IMR-90 (cell line): ENCODE data around the gene MUC21. TPM values are rescaled to one million over a fixed set of nuclear protein-coding genes. Genes with fewer than 3 reads are reported as not detected.

Experiments
- ATAC-seq: fragments of 200-7000 bp; cut with Tn5 transposase; 2 replicates; pipeline ENCODE4 v1.9.1; 2020; ENCODE audit warnings: low read depth, mild to moderate bottlenecking, moderate library complexity
- BruUV-seq: library from RNA; stranded (reverse); fragments of 400-500 nt; replicated peaks from 2 replicates; lab custom pipeline; 2021; lab: Mats Ljungman, UMichigan
- CTCF ChIA-PET: fragments of 300-600 bp; formaldehyde crosslinking; extraction: SDS; loops from one replicate; lab custom pipeline; 2021; ENCODE audit warnings: antibody characterized with exemption; lab: Yijun Ruan, JAX
- POLR2A ChIA-PET: fragments of 300-600 bp; sonication (Branson Sonifier 250); formaldehyde crosslinking; loops from one replicate; lab custom pipeline; 2022; ENCODE audit warnings: antibody characterized with exemption; ENCODE audit not compliant: unreplicated experiment; lab: Charles Lee
- DNase-seq: peaks from one replicate; pipeline ENCODE4 v3.0.0; 2013
- H2AFZ ChIP-seq: replicated peaks from 2 replicates; pipeline ENCODE3; 2013; ENCODE audit warnings: low read length, mild to moderate bottlenecking; ENCODE audit not compliant: poor library complexity
- H2AK5ac ChIP-seq: 2 replicates; pipeline ENCODE4 v1.6.1; 2013; ENCODE audit warnings: low read depth, low read length, inconsistent platforms
- H2AK9ac ChIP-seq: replicated peaks from 2 replicates; pipeline ENCODE3; 2013; ENCODE audit warnings: mild to moderate bottlenecking, low read depth, low read length, moderate library complexity; ENCODE audit not compliant: poor library complexity
- H2BK120ac ChIP-seq: 2 replicates; pipeline ENCODE4 v1.6.1; 2013; ENCODE audit warnings: low read depth, low read length, inconsistent platforms
- H2BK15ac ChIP-seq: 3 replicates; pipeline ENCODE4 v1.6.1; 2013; ENCODE audit warnings: low read depth, low read length, inconsistent platforms
- H2BK20ac ChIP-seq: 2 replicates; pipeline ENCODE4 v1.6.1; 2013; ENCODE audit warnings: low read depth, mild to moderate bottlenecking, inconsistent platforms, low read length, moderate library complexity
- H2BK5ac ChIP-seq: 2 replicates; pipeline ENCODE4 v1.6.1; 2013; ENCODE audit warnings: mild to moderate bottlenecking, low read depth, low read length, inconsistent platforms; ENCODE audit not compliant: poor library complexity, severe bottlenecking
- H3K14ac ChIP-seq: replicated peaks from 2 replicates; pipeline ENCODE4 v1.6.1; 2013; ENCODE audit warnings: low read depth, low read length, inconsistent platforms
- H3K18ac ChIP-seq: 2 replicates; pipeline ENCODE4 v1.6.1; 2013; ENCODE audit warnings: low read depth, low read length, control low read depth
- H3K23ac ChIP-seq: 2 replicates; pipeline ENCODE4 v1.6.1; 2013; ENCODE audit warnings: low read depth, low read length, inconsistent platforms
- H3K27ac ChIP-seq: 2 replicates; pipeline ENCODE4 v1.5.1; 2013; ENCODE audit warnings: mild to moderate bottlenecking, control low read depth, low read length; ENCODE audit not compliant: insufficient read depth
- H3K27me3 ChIP-seq: 2 replicates; pipeline ENCODE4 v1.6.1; 2013; ENCODE audit warnings: low read length; ENCODE audit not compliant: control insufficient read depth, insufficient read depth
- H3K36me3 ChIP-seq: 2 replicates; pipeline ENCODE4 v1.6.1; 2013; ENCODE audit warnings: low read length, mixed read lengths; ENCODE audit not compliant: control insufficient read depth, insufficient read depth
- H3K4ac ChIP-seq: 2 replicates; pipeline ENCODE4 v1.6.1; 2013; ENCODE audit warnings: low read depth, low read length, inconsistent platforms
- H3K4me1 ChIP-seq: 2 replicates; pipeline ENCODE4 v1.6.1; 2013; ENCODE audit warnings: low read length, mixed read lengths; ENCODE audit not compliant: control insufficient read depth, insufficient read depth
- H3K4me2 ChIP-seq: 2 replicates; pipeline ENCODE4 v1.6.1; 2013; ENCODE audit warnings: low read depth, mild to moderate bottlenecking, control low read depth, low read length, moderate library complexity
- H3K4me3 ChIP-seq: 2 replicates; pipeline ENCODE4 v1.5.1; 2013; ENCODE audit warnings: low read depth, mild to moderate bottlenecking, control low read depth, low read length, moderate library complexity; ENCODE audit not compliant: insufficient read depth
- H3K56ac ChIP-seq: 2 replicates; pipeline ENCODE4 v1.6.1; 2013; ENCODE audit warnings: low read length, inconsistent platforms; ENCODE audit not compliant: insufficient read depth; ENCODE audit errors: extremely low read depth
- H3K79me1 ChIP-seq, 2 experiments: 2 replicates each; pipeline ENCODE4 v1.6.1; 2013; ENCODE audit warnings: low read length in 2 of 2, inconsistent platforms in 1 of 2, low read depth in 1 of 2
- H3K9ac ChIP-seq: 2 replicates; pipeline ENCODE4 v1.6.1; 2013; ENCODE audit warnings: low read depth, low read length, control low read depth
- H3K9me1 ChIP-seq: 2 replicates; pipeline ENCODE4 v1.6.1; 2013; ENCODE audit warnings: low read length, inconsistent platforms; ENCODE audit not compliant: insufficient read depth
- H3K9me3 ChIP-seq: 2 replicates; pipeline ENCODE4 v1.6.1; 2013; ENCODE audit warnings: low read length; ENCODE audit not compliant: control insufficient read depth, insufficient read depth
- H4K20me1 ChIP-seq: 2 replicates; pipeline ENCODE4 v1.6.1; 2013; ENCODE audit warnings: low read length, inconsistent platforms; ENCODE audit not compliant: insufficient read depth
- H4K5ac ChIP-seq: 2 replicates; pipeline ENCODE4 v1.6.1; 2013; ENCODE audit warnings: mild to moderate bottlenecking, low read depth, low read length, control low read depth
- H4K8ac ChIP-seq, 2 experiments: 2 replicates each; pipeline ENCODE4 v1.6.1; 2013; ENCODE audit warnings: low read depth in 2 of 2, low read length in 2 of 2, control low read depth in 1 of 2, inconsistent platforms in 1 of 2
- H4K91ac ChIP-seq: 2 replicates; pipeline ENCODE4 v1.6.1; 2013; ENCODE audit warnings: low read depth, low read length, inconsistent platforms; ENCODE audit not compliant: insufficient read depth
- CHD1 ChIP-seq: IDR thresholded peaks from 2 replicates; pipeline ENCODE4 v1.6.1; 2012; ENCODE audit warnings: low read depth, low read length, improper control_type of control experiment
- FOS ChIP-seq: fragments of 150-350 bp; IDR thresholded peaks from 2 replicates; pipeline ENCODE4 v1.6.1; 2016; ENCODE audit warnings: low read depth, low read length
- MXI1 ChIP-seq: IDR thresholded peaks from 2 replicates; pipeline ENCODE4 v1.6.1; 2012; ENCODE audit warnings: low read depth, mild to moderate bottlenecking, low read length, moderate library complexity, borderline replicate concordance
- NFE2L2 ChIP-seq: fragments of 150-350 bp; IDR thresholded peaks from 2 replicates; pipeline ENCODE4 v1.6.1; 2016; ENCODE audit warnings: low read depth, mild to moderate bottlenecking, low read length
- POLR2A ChIP-seq: IDR thresholded peaks from 2 replicates; pipeline ENCODE4 v1.6.1; 2012; ENCODE audit warnings: mild to moderate bottlenecking, low read depth, low read length
- RCOR1 ChIP-seq: IDR thresholded peaks from 2 replicates; pipeline ENCODE4 v1.6.1; 2012; ENCODE audit warnings: mild to moderate bottlenecking, low read length, improper control_type of control experiment; ENCODE audit not compliant: insufficient replicate concordance
- SMC3 ChIP-seq: fragments of 150-350 bp; IDR thresholded peaks from 2 replicates; pipeline ENCODE4 v1.6.1; 2016; ENCODE audit warnings: low read depth, mild to moderate bottlenecking, antibody characterized with exemption, low read length, moderate library complexity
- WGBS, 2 experiments: methylation state at CpG; one replicate each; pipeline versions ENCODE4 v1.1.5 to v1.1.7; 2013; ENCODE audit warnings: missing lambda C conversion rate in 2 of 2; ENCODE audit not compliant: insufficient read length in 1 of 2; ENCODE audit errors: extremely low coverage in 2 of 2; 5-methylcytosine and 5-hydroxymethylcytosine counted together
- dilution Hi-C: fragments of 300-500 bp; cut with HindIII; formaldehyde crosslinking; loops from one replicate; pipeline ENCODE4 v1.14.3; 2018; ENCODE audit warnings: low sequenced_read_pairs; ENCODE audit not compliant: unreplicated experiment
- in situ Hi-C: fragments of 300-500 bp; cut with MboI; formaldehyde crosslinking; loops from 3 replicates; pipeline ENCODE4 v1.14.3; 2019; ENCODE audit warnings: low sequenced_read_pairs, inconsistent platforms, mixed read lengths
- intact Hi-C: fragments of 100-400 bp; cut with micrococcal nuclease; formaldehyde crosslinking; loops from 2 replicates; pipeline ENCODE4 v1.10.0; 2022
- polyA plus RNA-seq, 3 experiments: library from polyadenylated mRNA; depleted of rRNA; stranded (reverse); fragments of >200 nt; gene quantifications; 2 replicates each; pipeline ENCODE4 v1.2.3, GENCODE V29; 2012; ENCODE audit warnings: low replicate concordance in 1 of 3
- total RNA-seq: library from RNA; depleted of rRNA; stranded (reverse); fragments of >200 nt; gene quantifications from 2 replicates; pipeline ENCODE4 v1.2.3, GENCODE V29; 2012
- TF ChIP-seq, protein P1 (sequence below): conservative IDR thresholded peaks from 2 replicates; pipeline ENCODE4 v1.5.1; 2012; ENCODE audit warnings: mild to moderate bottlenecking, low read depth, low read length, improper control_type of control experiment
- TF ChIP-seq, protein P2 (sequence below): fragments of 150-350 bp; IDR thresholded peaks from 2 replicates; pipeline ENCODE4 v1.6.1; 2017; ENCODE audit warnings: mild to moderate bottlenecking, antibody characterized with exemption, low read length, low read depth

The MUC21 gene
- total and polyA plus RNA-seq, 2 of the 4 experiments (the other 2 are of a cell fraction) = not detected

DNA sequence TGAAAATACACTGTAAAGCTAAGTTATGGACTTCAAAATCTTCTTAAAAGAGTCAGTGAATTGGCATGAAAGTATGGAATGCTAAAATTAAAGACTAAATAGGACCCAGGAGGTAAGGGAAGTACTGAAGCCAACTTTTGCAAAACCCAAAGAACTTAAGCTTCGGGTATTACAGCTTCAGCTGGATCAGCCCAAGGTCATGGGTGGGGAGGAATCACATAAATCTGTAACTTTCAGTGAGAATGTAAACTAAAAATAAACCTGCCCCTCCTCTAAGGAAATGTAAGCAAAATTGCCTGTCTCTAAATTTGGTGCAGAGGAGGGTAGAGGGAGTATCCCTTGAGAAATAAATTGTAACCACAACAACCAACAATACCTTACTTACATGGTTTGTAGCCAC lies 4.4 kb upstream of the MUC21 start:
- H3K18ac ChIP-seq = no peak overlapping the region
- H3K36me3 ChIP-seq = no peaks in the 10 kb centered on the region
- no peak overlapping the region for H2BK20ac ChIP-seq
- H2BK120ac ChIP-seq = no peak overlapping the region
- POLR2A ChIA-PET = no interaction called here
- no peak overlapping the region for H2BK5ac ChIP-seq
- dilution Hi-C loops = no loop called here
- H3K27ac ChIP-seq = no peak overlapping the region
- CTCF ChIA-PET = no interaction called here
- no CpG with 5 or more reads among the region's 1 CpG for WGBS, 2 experiments
- no peak overlapping the region for H3K4me3 ChIP-seq
- no peak overlapping the region for H3K4ac ChIP-seq
- no peak overlapping the region for H2AFZ ChIP-seq
- H4K20me1 ChIP-seq = no peaks in the 10 kb centered on the region
- H2AK5ac ChIP-seq = no peak overlapping the region
- H3K79me1 ChIP-seq = no peaks in the 10 kb centered on the region
- H4K5ac ChIP-seq = no peak overlapping the region
- H3K9me3 ChIP-seq = no peaks in the 10 kb centered on the region
- H3K4me1 ChIP-seq = peaks cover 6% of the 10 kb centered on the region; the same call in 1 of the 2 replicates
- H3K27me3 ChIP-seq = peaks cover 18% of the 10 kb centered on the region
- no peak overlapping the region for H3K9ac ChIP-seq
- no peak overlapping the region for H3K14ac ChIP-seq
- no peak overlapping the region for H2BK15ac ChIP-seq
- no TSS peak for BruUV-seq
- TF ChIP-seq, protein P1, sequence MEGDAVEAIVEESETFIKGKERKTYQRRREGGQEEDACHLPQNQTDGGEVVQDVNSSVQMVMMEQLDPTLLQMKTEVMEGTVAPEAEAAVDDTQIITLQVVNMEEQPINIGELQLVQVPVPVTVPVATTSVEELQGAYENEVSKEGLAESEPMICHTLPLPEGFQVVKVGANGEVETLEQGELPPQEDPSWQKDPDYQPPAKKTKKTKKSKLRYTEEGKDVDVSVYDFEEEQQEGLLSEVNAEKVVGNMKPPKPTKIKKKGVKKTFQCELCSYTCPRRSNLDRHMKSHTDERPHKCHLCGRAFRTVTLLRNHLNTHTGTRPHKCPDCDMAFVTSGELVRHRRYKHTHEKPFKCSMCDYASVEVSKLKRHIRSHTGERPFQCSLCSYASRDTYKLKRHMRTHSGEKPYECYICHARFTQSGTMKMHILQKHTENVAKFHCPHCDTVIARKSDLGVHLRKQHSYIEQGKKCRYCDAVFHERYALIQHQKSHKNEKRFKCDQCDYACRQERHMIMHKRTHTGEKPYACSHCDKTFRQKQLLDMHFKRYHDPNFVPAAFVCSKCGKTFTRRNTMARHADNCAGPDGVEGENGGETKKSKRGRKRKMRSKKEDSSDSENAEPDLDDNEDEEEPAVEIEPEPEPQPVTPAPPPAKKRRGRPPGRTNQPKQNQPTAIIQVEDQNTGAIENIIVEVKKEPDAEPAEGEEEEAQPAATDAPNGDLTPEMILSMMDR = no peak
- TF ChIP-seq NFE2L2 (no peak), FOS (no peak), MXI1 (no peak), SMC3 (no peak), CHD1 (no peak), POLR2A (no peak), RCOR1 (no peak)
- TF ChIP-seq, protein P2, sequence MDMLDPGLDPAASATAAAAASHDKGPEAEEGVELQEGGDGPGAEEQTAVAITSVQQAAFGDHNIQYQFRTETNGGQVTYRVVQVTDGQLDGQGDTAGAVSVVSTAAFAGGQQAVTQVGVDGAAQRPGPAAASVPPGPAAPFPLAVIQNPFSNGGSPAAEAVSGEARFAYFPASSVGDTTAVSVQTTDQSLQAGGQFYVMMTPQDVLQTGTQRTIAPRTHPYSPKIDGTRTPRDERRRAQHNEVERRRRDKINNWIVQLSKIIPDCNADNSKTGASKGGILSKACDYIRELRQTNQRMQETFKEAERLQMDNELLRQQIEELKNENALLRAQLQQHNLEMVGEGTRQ = no peak
- H2AK9ac ChIP-seq = no peak overlapping the region
- H3K9me1 ChIP-seq = no peaks in the 10 kb centered on the region
- H4K8ac ChIP-seq = no peak overlapping the region
- intact Hi-C loops = no loop called here
- no peak overlapping the region for H4K91ac ChIP-seq
- in situ Hi-C loops = no loop called here
- no peak overlapping the region for H3K4me2 ChIP-seq
- H3K23ac ChIP-seq = no peak overlapping the region
- ATAC-seq (no peak), DNase-seq (no peak)
- H3K56ac ChIP-seq = no peak overlapping the region
